Measurements from ENCODE around the gene MAPK10.
"Not testable (repeated sequence)": the region's sequence is repeated elsewhere in the genome, so short reads cannot be mapped to it uniquely, and the experiment has no call there.

The MAPK10 gene

DNA sequence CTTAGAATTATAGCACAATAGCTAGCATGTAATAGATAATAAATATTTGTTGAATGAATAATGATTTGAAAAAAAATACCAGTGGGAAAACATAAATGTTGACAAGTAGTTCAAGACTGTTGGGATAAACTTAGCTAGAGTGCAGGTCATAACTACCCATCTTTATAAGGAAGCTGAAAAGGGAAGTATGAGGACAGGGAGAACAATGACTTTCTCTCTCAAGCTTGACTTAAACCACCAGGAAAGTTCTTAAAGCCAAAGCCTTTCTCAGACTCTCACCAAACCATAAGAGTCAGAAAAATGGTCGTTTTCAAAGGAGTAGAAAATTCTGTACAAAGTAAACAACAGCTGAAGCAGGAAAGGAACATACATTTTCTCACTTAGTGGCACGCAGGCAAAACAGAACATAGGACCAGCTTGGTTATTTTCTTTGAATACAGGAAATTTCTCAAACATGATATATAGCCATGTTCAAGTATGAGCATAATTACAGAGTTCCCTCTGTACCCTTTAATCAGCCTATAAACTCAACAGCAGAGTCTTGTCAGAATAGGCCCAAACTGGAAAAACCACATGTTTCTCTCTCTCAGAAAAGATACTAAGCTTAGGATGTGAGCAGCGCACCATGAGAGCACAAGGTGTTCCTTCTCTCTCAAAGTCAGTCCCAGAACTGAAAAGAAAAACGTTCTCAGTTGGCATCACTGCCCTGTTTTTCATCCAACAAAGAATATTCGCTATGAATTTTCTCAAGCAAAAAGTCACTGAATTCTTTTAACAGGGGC, 28.7 kb downstream of the MAPK10 start:
- no peak for DNase-seq (ENCODE audit: low read depth)
- H3K4me3 ChIP-seq (replicated peaks; ENCODE audit: low read depth, low read length): no peak overlapping the region
- TF ChIP-seq, protein P1, sequence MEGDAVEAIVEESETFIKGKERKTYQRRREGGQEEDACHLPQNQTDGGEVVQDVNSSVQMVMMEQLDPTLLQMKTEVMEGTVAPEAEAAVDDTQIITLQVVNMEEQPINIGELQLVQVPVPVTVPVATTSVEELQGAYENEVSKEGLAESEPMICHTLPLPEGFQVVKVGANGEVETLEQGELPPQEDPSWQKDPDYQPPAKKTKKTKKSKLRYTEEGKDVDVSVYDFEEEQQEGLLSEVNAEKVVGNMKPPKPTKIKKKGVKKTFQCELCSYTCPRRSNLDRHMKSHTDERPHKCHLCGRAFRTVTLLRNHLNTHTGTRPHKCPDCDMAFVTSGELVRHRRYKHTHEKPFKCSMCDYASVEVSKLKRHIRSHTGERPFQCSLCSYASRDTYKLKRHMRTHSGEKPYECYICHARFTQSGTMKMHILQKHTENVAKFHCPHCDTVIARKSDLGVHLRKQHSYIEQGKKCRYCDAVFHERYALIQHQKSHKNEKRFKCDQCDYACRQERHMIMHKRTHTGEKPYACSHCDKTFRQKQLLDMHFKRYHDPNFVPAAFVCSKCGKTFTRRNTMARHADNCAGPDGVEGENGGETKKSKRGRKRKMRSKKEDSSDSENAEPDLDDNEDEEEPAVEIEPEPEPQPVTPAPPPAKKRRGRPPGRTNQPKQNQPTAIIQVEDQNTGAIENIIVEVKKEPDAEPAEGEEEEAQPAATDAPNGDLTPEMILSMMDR (IDR thresholded peaks at IDR 0.05; ENCODE audit: low read length, missing control alignments): no peak

DNA sequence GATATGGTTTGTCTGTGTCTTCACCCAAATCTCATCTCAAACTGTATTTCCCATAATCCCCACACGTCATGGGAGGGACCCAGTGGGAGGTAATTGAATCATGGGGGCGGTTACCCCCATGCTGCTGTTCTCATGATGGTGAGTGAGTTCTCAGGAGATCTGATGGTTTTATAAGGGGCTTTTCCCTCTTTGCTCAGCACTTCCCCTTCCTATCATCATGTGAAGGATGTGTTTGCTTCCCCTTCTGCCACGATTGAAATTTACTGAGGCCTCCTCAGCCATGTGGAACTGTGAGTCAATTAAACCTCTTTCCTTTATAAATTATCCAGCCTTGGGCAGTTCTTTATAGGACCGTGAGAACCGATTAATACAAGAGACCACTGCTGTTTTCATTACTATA, 29.4 kb downstream of the MAPK10 start:
- not testable (repeated sequence) for H3K4me3 ChIP-seq (replicated peaks; ENCODE audit: low read depth, low read length); DNase-seq (ENCODE audit: low read depth)

DNA sequence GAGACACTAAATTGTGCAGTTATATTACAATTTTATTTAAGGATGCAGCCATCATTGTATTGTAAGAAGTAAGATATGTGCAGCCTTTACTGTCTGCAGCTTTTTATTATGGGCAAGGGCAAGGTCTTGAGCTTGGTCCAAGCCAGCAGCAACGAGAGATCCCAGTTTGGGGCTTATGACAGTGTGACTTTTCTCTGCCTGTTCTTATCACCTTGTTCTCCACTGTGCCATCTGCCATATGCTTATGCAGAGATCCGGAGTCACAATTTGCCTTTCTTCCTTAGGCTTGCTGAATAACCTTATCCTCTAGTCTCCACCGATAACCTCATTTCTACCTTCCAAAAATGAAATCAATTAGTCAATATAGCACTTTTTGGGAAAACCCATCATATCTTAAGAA, 30.4 kb downstream of the MAPK10 start:
- TF ChIP-seq, protein P1 (IDR thresholded peaks at IDR 0.05; ENCODE audit: low read length, missing control alignments): no peak
- no peak for DNase-seq (ENCODE audit: low read depth)
- H3K4me3 ChIP-seq (replicated peaks; ENCODE audit: low read depth, low read length): no peak overlapping the region

DNA sequence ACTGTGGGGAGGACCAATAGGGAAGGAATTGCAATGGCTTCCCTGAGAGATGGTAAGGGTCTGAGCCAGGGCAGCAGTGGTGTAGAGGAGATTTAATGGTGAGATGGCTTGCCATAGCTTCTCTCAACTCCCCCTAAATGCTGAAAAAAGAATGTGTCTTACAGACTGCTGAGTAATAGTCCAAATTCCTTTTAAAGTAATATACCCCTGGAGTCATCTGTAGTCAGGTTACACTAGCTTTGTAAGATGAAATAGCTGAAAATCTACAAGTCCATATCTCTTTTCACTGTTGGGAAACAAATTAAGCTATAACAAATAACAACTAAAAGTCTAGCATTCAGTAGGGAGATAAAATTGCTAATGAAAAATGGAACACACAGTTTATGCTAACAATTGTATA, 33.5 kb downstream of the MAPK10 start:
- TF ChIP-seq, protein P1 (IDR thresholded peaks at IDR 0.05; ENCODE audit: low read length, missing control alignments): no peak
- DNase-seq (ENCODE audit: low read depth): no peak
- no peak overlapping the region for H3K4me3 ChIP-seq (replicated peaks; ENCODE audit: low read depth, low read length)

DNA sequence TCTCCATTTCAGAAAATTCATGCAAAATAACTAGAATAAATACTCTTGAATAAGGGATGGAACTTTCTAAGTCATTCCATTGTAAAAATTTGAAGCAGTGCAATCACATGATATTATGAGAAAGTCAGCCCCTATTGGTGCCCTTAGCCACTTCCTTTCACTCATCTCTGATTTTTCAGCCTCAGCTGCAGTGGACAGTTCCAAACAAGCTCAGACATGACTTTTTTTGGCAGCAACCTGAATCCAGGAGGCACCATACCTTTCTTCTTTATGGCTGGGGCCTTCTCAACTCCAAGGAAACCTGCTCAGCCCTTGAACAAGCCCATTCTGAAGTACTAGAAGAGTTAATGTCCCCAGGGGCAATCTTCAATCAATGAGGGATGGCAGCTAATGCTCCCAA, 40.5 kb downstream of the MAPK10 start:
- H3K4me3 ChIP-seq (replicated peaks; ENCODE audit: low read depth, low read length): no peak overlapping the region
- TF ChIP-seq, protein P1 (IDR thresholded peaks at IDR 0.05; ENCODE audit: low read length, missing control alignments): no peak
- no peak for DNase-seq (ENCODE audit: low read depth)

DNA sequence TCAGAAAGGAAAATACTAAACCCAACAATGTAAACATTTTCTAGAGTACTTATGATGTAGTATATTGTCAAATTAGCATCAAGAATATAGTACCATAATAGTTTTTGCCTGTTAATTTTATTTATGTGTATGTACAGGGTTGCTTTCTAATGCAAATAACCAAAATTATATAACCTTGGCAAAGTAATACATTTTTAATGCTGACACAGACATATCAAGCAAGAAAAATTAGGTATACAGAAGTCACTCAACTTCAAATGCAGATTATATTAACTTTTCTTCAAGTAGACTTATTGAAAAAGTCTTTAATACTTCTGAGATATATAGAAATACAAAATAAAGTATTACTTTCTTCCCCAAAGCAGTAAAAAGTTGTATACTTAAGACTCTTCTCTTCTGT, 44.3 kb downstream of the MAPK10 start:
- no peak for DNase-seq (ENCODE audit: low read depth)
- H3K4me3 ChIP-seq (replicated peaks; ENCODE audit: low read depth, low read length): no peak overlapping the region
- TF ChIP-seq, protein P1 (IDR thresholded peaks at IDR 0.05; ENCODE audit: low read length, missing control alignments): no peak

DNA sequence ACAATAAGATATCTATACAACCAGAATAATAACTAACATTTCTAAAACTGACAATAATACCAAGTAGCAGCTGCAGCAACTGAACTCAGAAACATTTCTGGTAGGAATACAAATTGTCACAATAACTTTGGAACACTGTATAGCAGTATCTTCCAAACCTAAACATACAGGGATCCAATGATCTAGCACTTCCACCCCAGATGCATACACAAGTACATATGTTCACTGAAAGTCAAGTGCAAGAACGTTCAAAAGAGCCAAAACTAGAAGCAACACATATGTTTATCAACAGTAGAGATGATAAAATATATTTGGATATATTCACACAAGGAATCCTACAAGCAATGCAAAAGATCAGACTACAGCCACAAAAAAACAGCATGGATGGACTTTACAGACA, 46.2 kb downstream of the MAPK10 start:
- no peak overlapping the region for H3K4me3 ChIP-seq (replicated peaks; ENCODE audit: low read depth, low read length)
- TF ChIP-seq, protein P1 (IDR thresholded peaks at IDR 0.05; ENCODE audit: low read length, missing control alignments): no peak
- no peak for DNase-seq (ENCODE audit: low read depth)
